ENCODE measurements around the gene MIB2.

The MIB2 gene

GRCh38 chr1:1616045-1616790 is 918 bp downstream of the MIB2 start:
- DNase-seq = no peak

DNA sequence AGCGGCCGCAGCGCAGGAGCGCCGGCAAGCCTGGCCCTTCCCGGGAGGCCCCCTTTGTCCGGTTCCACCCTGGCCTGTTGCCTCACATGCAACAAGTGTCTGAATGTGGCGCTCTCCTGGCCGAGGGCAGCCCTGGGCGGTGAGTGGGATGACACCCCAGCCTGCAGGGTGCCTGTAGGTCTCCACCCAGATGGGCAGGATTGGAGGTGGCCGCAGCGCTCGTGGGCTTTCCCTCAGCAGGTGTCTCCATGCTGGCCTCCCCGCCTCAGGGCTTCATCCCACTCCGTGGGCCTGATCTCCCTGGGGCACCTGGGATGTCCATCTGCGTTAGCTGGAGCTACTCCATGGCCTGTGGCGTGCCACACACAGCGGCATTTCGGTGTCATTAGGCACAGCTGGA is 1.5 kb downstream of the MIB2 start:
- no peak for DNase-seq

GRCh38 chr1:1617516-1617915 is 2.2 kb downstream of the MIB2 start:
- DNase-seq = no peak

DNA sequence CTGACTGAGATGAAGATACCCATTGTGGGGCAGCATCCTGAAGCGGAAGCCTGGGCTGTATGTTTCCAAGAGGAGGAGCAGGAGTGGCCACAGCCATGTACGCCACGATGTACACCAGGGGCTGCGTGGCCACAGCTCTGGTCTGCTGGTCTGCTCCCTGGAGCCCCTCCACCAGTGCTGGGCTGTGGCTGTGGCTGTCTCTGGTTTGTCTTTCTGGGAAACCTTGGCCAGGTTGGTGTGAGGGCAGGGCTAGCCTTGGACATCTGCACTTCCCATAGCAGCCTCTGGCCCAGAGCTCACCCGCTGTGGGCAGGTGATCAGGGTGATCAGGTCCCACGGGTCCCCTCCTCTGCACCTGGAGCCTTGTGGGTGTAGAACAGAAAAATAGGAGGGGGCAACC is 2.6 kb downstream of the MIB2 start:
- no peak for DNase-seq

GRCh38 chr1:1618396-1619068 is 3.2 kb downstream of the MIB2 start:
- no peak for DNase-seq

- peak; percentile 35 for DNase-seq
Measured at GRCh38 chr1:1619917-1620361, 4.6 kb downstream of the MIB2 start.

- peak; percentile 30 for DNase-seq
Measured at GRCh38 chr1:1620433-1621139, 5.3 kb downstream of the MIB2 start.

DNA sequence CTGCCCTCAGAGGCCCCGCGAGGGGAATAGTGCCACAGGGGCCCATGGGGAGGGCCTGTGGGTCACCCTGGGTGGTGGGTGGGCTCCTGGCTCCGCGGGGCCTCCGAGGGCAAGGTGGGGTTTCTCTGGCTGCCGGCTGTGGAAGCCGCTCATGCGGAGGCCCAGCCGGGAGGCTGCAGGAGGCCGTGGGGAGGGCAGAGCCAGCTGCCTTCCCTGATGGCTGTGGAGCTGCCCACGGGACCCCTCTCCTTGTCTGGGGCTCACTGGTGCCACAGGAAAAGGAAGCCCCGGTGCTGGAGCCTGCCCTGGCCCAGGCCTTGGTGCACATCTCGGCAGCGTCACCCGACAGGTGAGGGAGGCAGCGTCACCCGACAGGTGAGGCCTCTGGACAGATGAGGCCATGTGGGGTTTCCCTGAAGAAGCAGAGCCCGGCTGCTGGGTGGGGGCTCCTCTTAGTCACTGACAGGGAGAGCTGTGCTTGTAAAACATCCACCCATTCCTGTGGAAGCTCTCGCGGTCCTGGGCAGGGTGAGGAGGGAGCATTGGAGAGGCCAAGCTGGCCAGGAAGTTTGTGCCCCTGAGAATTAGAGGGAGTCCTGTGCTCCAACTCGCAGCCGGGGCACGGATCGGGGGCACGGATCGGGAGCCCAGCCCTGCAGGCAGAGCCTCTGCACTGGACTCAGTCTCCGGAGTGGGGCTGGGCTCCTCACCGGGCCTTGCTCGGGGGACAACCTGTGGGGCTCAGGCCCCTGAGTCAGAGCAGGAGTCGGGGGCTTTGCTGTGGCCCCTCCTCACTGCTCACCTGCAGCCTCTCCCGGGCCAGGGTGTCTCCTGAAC is 6.1 kb downstream of the MIB2 start:
- DNase-seq = peak; percentile 20

DNA sequence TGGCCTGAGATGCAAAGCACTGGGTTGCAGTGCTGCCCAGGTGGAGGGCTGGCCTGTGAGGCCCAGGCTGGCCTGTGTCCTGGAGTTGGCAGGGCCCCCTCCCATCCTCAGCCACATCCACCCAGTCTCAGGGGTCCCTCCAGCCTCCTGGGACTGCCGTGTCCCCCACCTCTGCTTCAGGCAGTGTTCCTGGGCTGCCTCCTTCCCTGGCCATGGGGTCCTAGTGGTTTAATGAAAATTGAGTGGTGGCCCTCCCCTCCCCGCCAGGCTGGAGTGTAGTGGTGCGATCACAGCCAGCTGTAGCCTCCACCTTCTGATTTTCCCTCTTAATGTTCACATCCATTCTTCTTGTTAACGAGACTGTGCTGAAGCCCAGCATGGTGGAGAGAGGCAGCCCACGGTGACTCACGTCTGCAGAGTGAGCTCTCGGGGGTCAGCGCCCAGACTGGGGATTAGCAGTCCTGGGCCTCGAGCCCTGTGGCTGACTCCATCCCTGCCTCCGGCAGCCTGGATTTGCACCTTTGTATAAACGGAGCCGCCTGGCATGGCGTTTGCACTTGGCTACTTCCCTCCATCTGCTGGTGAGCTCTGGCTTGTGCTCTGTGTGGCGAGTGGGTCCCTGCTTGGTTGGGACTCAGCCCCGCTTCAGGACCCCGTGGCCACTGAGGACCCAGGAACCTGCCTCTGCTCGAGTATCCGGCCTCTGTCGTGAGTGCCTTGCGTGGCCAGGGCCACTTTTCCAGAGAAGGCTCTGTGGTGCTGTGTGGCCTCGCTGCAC is 6.9 kb downstream of the MIB2 start:
- peak; percentile 28 for DNase-seq

DNA sequence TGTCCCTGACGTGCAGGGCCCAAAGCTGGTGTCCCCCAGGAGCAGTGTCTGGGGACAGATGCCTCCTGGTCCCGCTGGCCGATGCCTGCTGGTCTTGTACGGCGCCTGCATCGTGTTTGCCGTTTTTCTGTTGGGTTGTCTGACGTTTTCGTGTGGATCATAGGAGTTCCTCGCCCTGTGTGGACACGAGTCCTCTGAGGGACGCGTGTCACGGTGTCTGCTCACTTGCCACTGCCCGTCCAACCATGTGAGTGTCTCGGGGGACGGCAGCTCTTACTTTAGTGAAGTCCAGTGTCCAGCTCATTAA is 7.4 kb downstream of the MIB2 start:
- DNase-seq = peak; percentile 24

GRCh38 chr1:1623181-1623630 is 7.9 kb downstream of the MIB2 start:
- DNase-seq = peak; percentile 40

DNA sequence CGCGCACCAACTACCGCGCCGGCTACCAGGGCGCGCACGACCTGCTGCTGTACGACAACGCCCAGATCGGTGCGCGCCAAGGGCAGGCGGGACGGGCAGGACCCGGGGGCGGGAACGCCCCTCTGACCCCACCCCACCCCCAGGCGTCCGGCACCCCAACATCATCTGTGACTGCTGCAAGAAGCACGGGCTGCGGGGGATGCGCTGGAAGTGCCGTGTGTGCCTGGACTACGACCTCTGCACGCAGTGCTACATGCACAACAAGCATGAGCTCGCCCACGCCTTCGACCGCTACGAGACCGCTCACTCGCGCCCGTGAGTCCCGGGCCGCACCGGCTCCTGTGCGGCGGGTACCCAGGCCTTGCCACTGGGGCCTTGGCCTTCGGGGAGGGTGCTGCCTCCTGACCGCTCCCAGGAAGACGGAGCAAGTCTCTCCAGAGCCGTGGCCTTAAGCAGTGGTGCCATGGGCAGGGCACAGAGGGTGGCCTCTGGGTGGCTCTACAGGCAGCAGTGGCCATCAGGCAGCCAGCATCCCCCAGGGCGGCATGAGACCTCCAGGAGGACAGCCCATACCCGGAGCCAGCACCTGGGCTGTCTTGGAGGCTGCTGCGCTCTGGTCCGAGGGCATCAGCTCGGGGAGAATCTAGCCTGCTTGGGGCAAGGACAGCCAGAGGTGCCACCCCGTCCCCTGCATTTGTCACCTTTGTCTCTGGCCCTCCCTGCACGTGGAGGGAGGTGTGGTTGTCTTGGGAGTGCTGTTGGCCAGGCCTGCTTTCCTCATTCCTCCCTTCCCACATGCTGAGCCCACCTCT is 8.5 kb downstream of the MIB2 start:
- DNase-seq = no peak

- DNase-seq = peak; percentile 60
Measured at GRCh38 chr1:1624443-1625403, 9.4 kb downstream of the MIB2 start.

- no peak for DNase-seq
Measured at GRCh38 chr1:1625404-1625775, 10.1 kb downstream of the MIB2 start.

GRCh38 chr1:1625824-1626206 is 10.5 kb downstream of the MIB2 start:
- peak; percentile 33 for DNase-seq

- DNase-seq = no peak
Measured at GRCh38 chr1:1626207-1627141, 11.2 kb downstream of the MIB2 start.

GRCh38 chr1:1627261-1627828 is 12.0 kb downstream of the MIB2 start:
- DNase-seq = peak; percentile 38

Measured in right hindlimb (tissue), 1 donor.